Kidney (tissue), 14 donors: ENCODE results near the gene DNAAF8. TPM values are rescaled to one million over a fixed set of nuclear protein-coding genes. Genes with fewer than 3 reads are reported as not detected.

Source experiments
- DNase-seq, 5 donors: peaks; one replicate each; pipeline ENCODE4 v3.0.0-alpha.2; 2013 to 2020
- FAIRE-seq: peaks from 2 replicates; lab custom pipeline; 2012; peaks lifted over from hg19 to GRCh38; lab: Jason Lieb, UNC
- H3K27ac ChIP-seq, 2 donors: one replicate each; pipeline ENCODE4 v1.7.0; 2013; ENCODE audit warnings: low read depth in 2 of 2, low read length in 2 of 2, inconsistent platforms in 1 of 2
- H3K27me3 ChIP-seq: one replicate; pipeline ENCODE4 v1.7.1; 2013; ENCODE audit warnings: low read length, inconsistent platforms; ENCODE audit not compliant: control insufficient read depth, insufficient read depth
- H3K36me3 ChIP-seq, 3 donors: one replicate each; pipeline versions ENCODE4 v1.7.0 to v1.7.1; 2013; ENCODE audit warnings: low read length in 3 of 3, control low read depth in 1 of 3, inconsistent platforms in 1 of 3; ENCODE audit not compliant: insufficient read depth in 3 of 3, control insufficient read depth in 2 of 3
- H3K4me1 ChIP-seq, 3 donors: one replicate each; pipeline versions ENCODE4 v1.7.0 to v1.7.1; 2013; ENCODE audit warnings: low read length in 3 of 3, inconsistent platforms in 1 of 3, low read depth in 1 of 3; ENCODE audit not compliant: control insufficient read depth in 2 of 3, insufficient read depth in 2 of 3
- H3K4me3 ChIP-seq, 3 donors: one replicate each; pipeline versions ENCODE4 v1.7.0 to v1.8.1; 2013; ENCODE audit warnings: low read length in 3 of 3, control low read depth in 1 of 3, inconsistent platforms in 1 of 3
- H3K9ac ChIP-seq, 3 donors: one replicate each; pipeline versions ENCODE4 v1.7.0 to v1.7.1; 2013; ENCODE audit warnings: low read length in 3 of 3, control low read depth in 1 of 3, inconsistent platforms in 1 of 3
- H3K9me3 ChIP-seq, 3 donors: one replicate each; pipeline versions ENCODE4 v1.7.0 to v1.7.1; 2013; ENCODE audit warnings: low read length in 3 of 3, control low read depth in 1 of 3, inconsistent platforms in 1 of 3; ENCODE audit not compliant: control insufficient read depth in 2 of 3, insufficient read depth in 1 of 3
- intact Hi-C: fragments of 100-400 bp; cut with DNase I; formaldehyde crosslinking; loops from one replicate; pipeline ENCODE4 v1.11.1; 2022
- polyA plus RNA-seq: library from polyadenylated mRNA; stranded (reverse); fragments of 350-450 nt; fragmentation: Illumina TruSeq; extraction: RNeasy Lipid Tissue Mini Kit (QIAGEN cat#74804); gene quantifications from one replicate; pipeline ENCODE4 v1.2.3, GENCODE V29; 2014; ENCODE audit warnings: low read depth, low replicate concordance; ENCODE audit not compliant: insufficient read depth
- total RNA-seq: library from RNA; stranded (reverse); fragmentation: NEBNext Ultra II Directional; extraction: Animal tissue kit (Norgen Biotek cat#: 25700); gene quantifications from one replicate; pipeline ENCODE4 v1.2.1, GENCODE V29; 2021
- TF ChIP-seq, protein P1 (sequence below): IDR thresholded peaks from 3 replicates; pipeline ENCODE4 v1.5.1; 2012; ENCODE audit warnings: mild to moderate bottlenecking, moderate library complexity, borderline replicate concordance; ENCODE audit not compliant: insufficient read depth; ENCODE audit errors: extremely low read depth
- donor health status: control.
- donor health status: control.
- donor health status: control.
- donor health status: control.
- donor health status: control.
- donor health status: DM: yes; HTN: yes; CAD: no.
- donor health status: Normal renal cell carcinoma (clear cell type).

DNAAF8 gene
- total and polyA plus RNA-seq, 2 donors from 2014 or later = 1.8 to 4.0 TPM

DNA sequence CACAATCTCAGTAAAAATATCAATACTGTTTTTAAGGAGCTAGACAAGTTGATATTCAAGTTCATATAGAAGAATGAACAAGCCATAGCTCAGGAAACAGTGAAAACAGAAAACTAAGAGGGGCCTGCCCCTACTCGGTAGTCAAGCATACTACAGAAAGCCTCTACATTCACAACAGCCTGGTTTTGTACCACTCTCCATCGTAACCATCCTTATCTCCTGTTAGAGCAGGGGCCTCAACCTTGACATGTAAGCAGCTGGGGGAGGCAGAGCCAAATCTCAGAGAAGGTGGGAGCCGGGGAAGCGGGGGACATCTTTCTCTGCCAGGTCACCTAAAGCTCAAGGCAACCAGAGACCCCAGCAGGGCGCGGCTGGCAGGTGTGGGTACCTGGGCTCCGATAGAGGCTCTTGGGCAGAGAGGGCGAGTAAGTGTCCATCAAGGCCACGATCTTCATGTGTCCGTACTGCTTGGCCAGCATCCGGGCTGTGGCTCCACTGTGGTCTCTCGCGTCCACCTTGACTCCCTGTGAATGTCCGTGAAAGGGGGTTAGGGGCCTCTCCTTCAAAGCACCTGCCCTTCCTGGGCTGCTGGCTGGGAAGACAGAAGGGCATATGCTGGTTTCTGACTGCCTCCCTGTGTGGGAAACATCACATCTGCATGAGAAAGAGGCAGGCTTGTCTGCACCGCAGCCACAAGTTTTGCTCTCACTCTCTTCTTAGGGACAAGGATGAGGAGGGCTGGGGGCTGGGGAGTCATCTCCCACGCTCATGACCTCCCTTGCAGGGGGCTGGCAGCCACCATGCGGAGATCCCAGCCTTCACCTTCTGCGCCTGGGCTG is 20.5 kb upstream of the DNAAF8 start:
- DNase-seq (peak in 1 of 5 donors; percentile 44), FAIRE-seq (no peak)
- no peak overlapping the region for H3K9ac ChIP-seq
- no peaks in the 10 kb centered on the region for H3K4me1 ChIP-seq
- TF ChIP-seq, protein P1, sequence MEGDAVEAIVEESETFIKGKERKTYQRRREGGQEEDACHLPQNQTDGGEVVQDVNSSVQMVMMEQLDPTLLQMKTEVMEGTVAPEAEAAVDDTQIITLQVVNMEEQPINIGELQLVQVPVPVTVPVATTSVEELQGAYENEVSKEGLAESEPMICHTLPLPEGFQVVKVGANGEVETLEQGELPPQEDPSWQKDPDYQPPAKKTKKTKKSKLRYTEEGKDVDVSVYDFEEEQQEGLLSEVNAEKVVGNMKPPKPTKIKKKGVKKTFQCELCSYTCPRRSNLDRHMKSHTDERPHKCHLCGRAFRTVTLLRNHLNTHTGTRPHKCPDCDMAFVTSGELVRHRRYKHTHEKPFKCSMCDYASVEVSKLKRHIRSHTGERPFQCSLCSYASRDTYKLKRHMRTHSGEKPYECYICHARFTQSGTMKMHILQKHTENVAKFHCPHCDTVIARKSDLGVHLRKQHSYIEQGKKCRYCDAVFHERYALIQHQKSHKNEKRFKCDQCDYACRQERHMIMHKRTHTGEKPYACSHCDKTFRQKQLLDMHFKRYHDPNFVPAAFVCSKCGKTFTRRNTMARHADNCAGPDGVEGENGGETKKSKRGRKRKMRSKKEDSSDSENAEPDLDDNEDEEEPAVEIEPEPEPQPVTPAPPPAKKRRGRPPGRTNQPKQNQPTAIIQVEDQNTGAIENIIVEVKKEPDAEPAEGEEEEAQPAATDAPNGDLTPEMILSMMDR = no peak
- H3K27ac ChIP-seq = no peak overlapping the region
- intact Hi-C loops = no loop called here
- no peaks in the 10 kb centered on the region for H3K9me3 ChIP-seq
- H3K36me3 ChIP-seq = peaks cover 2 to 14% (median 5%) of the 10 kb centered on the region in 3 donors
- H3K4me3 ChIP-seq = no peak overlapping the region
- no peaks in the 10 kb centered on the region for H3K27me3 ChIP-seq

DNA sequence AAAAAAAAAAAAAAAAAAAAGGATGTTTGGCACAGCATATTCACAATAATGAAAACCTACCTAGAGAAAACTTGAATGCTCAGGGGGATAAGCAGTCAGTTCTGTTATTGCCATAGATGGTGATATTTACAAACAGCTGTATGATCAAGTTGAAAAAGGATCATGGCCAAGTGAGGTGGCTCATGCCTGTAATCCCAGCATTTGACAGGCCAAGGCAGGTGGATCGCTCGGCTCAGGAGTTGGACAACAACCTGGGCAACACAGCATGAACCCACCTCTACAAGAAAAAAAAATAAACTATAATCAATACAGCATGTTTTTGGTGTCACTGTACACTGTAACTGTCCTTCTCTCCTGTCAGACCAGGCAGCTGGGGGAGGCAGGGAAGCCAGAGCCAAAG is 19.3 kb upstream of the DNAAF8 start:
- H3K27ac ChIP-seq = no peak overlapping the region
- H3K9ac ChIP-seq = no peak overlapping the region
- H3K27me3 ChIP-seq = no peaks in the 10 kb centered on the region
- intact Hi-C loops = no loop called here
- DNase-seq (peak in 1 of 5 donors; percentile 18), FAIRE-seq (no peak)
- no peaks in the 10 kb centered on the region for H3K9me3 ChIP-seq
- H3K4me1 ChIP-seq = no peaks in the 10 kb centered on the region
- no peak overlapping the region for H3K4me3 ChIP-seq
- TF ChIP-seq, protein P1 = no peak
- peaks cover 2 to 14% (median 5%) of the 10 kb centered on the region in 3 donors for H3K36me3 ChIP-seq

DNA sequence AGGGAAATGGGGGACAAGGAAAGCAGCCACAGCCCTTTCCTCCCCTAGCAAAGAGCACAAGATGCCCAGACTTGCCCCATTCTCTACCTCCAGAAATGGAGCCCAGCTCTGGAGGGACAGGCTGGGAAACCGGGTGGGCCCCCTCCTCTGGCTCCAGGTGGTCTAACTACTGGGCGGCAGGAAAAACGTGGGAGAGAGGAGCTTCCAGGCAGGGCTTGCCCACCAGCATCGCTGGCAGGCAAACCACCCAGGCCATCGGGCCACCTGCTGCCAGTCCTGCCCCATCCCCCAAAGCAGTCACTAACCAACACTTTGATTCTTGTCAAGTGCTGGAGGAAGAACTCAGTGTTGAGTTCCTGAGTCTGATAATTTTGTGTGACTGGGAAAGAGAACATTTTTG is 15.9 kb upstream of the DNAAF8 start:
- TF ChIP-seq, protein P1 = no peak
- intact Hi-C loops = no loop called here
- FAIRE-seq (no peak), DNase-seq (peak in 1 of 5 donors; percentile 29)
- no peaks in the 10 kb centered on the region for H3K4me1 ChIP-seq
- H3K27ac ChIP-seq = no peak overlapping the region
- peaks cover 0 to 13% (median 5%) of the 10 kb centered on the region in 3 donors for H3K36me3 ChIP-seq
- no peak overlapping the region for H3K4me3 ChIP-seq
- no peaks in the 10 kb centered on the region for H3K9me3 ChIP-seq
- H3K27me3 ChIP-seq = no peaks in the 10 kb centered on the region
- H3K9ac ChIP-seq = no peak overlapping the region
